NCI-H1436 treated with DMSO at 0.1 percent for 48 hours (cell line): Measurements from ENCODE around the gene STK25.

Source experiments
- DNase-seq: peaks from one replicate; lab custom pipeline; 2025; lab: John Stamatoyannopoulos, UW

The STK25 gene

GRCh38 chr2:241493092-241493491, 15.3 kb downstream of the STK25 start:
- no peak for DNase-seq

DNA sequence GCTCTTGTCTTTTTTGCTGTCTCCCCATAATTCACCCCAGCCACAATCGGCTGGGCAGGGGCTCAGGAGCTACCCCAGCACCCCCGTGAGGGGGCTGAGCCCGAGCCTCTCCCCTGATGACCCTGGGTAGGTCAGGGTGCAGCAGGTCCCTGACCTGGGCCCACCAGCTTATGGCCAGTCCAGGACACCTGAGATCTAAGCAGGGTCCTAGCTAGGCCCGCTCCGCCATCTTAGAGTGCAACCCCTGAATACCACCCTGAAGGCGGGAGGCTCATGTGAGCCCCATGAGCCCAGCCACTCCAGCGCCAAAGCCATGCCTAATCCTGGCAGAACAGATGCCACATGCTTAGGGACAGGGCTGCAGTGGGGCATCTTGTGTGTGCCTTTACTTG, 16.2 kb downstream of the STK25 start:
- no peak for DNase-seq

DNA sequence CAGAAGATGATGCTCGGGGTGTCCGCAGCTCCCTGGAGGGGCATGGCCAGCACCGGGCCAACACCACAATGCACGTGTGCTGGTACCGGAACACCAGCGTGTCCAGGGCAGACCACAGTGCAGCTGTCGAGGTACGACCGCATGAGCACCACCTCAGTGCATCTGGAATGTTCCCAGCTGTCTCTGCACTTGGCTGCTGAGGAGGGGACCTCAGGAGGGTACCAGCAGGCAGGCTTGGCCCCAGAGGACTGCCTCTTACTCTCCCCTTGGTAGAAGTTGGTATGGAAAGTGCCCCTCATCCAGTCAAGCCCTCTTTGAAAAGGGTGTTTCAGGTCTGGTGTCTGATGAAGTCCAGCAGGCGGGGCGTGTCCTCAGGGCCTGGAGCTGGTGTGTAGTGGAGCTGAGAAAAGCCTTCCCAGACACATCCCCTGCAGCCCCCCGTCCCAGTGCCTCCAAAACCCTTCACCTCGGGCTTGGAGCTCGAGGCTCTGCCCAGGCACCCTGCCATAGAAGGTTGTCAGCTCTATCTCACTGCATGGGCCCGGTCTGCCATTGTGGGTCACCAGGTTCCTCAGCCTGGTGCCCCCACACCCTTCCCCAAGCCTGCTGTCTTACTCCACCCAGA, 16.7 kb downstream of the STK25 start:
- no peak for DNase-seq

- DNase-seq, result no peak
Observed at GRCh38 chr2:241490825-241491506, 17.4 kb downstream of the STK25 start.

DNA sequence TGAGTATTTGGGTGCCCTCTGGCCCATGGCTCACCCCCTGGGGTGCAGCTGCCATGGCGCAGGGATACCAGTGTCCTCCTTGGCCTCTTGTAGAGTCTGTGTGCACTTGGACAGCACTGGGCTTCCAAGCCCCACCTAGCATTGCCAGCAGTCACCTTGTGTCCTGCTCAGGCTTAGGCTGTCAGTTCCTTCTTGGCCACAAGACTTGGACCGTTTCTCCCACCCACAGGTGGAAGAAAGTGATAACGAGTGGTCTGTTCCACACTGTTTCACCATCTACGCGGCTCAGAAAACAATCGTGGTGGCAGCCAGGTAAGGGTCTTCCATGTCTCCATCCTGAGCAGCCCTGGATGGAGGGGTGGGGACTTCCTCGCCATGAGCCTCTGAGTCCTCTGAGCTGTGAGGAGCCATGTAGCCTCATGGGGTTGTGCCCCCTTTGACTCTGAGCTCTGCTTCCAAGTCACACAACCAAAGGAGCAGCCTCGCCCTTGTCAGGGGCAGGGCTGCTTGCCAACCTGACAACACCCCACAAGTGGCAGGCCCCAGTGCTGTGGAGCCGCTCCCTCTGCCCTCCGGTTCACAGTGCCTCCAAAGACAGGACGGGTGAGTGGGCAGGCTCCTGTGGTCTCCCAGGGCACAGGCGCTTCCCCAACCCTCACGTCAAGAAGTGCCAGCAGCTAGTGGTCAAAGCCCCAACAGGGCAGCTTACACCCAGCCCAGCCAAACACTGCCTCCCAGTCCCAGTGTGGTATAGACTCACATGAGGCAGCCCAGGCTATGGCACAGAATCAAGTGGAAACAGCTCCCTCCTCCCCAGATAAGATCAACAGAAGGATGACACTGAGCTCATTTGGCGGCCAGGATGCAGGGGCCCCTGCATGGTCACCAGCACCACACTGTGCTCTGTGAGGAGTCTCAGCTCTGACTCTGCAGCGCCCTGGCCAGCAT, 18.4 kb downstream of the STK25 start:
- DNase-seq, result no peak

DNA sequence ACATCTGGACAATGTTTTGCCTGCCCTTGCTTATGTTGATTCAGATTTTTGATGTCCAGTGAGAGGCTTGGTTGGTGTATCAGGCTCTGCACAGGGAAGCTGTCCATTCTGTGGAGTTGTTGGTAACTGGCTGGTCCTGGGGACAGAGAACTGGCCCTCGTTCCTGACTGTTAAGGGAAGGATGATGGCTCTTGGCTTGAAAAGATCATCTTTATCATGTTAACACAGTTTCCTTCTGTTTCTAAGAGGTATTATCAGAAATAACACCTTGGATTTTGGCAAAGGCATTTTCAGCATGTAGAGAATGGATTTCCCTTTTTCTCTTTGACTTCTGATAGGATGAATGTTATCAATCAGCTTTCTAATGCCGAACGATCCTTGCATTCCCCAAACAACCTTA, 19.3 kb downstream of the STK25 start:
- DNase-seq, result no peak

GRCh38 chr2:241485172-241485911, 23.0 kb downstream of the STK25 start:
- no peak for DNase-seq

- no peak for DNase-seq
Observed at GRCh38 chr2:241483305-241483704, 25.1 kb downstream of the STK25 start.

DNA sequence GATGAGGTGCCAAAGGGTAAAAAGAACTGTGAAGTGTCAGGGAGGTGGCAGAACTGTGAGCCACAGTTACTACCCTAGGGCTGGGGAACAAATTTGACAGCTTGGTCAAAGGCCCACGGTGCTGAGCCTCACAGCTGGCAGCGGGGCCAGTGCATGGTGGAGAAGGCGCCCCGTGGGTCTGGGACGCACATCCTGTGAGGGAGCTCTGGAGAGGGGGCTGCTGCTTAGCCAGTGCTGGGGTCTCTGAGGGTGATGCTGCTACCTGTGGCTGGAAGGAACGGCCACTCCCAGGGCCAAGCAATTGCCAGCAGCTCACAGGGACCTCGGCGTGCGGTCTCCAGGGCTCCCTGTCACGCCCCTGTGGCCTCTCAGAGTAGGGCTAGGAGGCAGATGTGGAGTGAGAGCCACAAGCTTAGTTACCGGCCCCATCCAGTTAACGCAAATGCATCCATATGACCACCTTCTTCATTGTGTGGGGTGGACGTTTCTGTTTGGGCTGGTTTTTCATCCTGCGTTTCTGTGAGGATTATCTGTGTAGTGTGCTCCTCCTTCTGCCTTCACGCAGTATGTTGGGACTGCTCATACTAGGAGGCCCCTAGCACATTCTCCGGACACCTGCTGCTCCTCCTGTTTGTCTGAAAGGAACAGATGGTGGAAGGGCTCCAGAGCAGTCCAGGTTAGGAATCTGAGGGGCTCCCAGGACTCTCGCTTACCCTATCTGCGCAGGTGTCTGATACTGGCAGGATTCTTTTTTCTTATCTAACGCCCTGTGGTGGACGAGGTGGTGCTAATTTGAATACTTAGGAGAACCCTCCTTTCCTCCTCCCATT, 26.0 kb downstream of the STK25 start:
- DNase-seq, result no peak

DNA sequence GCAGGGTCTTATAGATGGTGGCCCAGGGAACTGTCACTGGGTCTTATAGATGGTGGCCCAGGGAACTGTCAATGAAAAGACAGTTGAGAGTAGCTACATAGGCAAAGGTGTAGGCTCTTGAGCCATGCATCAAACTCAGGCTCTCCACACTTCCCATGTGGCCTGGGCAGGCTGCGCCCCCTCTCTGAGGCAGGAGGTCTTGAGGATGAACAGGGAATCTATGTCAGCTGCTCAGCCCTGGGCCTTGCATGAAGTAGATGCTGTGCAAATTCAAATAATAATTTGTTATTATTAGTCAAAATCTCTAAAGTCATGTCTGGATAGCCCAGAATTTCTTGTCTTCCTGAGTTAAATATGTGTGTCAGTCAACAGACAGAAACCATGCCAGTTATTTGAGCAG, 26.7 kb downstream of the STK25 start:
- no peak for DNase-seq

GRCh38 chr2:241479026-241479898, 29.1 kb downstream of the STK25 start:
- DNase-seq, result no peak

- no peak for DNase-seq
Observed at GRCh38 chr2:241478166-241478565, 30.2 kb downstream of the STK25 start.

GRCh38 chr2:241475267-241475666, 33.1 kb downstream of the STK25 start:
- no peak for DNase-seq

GRCh38 chr2:241473399-241473798, 35.0 kb downstream of the STK25 start:
- no peak for DNase-seq

DNA sequence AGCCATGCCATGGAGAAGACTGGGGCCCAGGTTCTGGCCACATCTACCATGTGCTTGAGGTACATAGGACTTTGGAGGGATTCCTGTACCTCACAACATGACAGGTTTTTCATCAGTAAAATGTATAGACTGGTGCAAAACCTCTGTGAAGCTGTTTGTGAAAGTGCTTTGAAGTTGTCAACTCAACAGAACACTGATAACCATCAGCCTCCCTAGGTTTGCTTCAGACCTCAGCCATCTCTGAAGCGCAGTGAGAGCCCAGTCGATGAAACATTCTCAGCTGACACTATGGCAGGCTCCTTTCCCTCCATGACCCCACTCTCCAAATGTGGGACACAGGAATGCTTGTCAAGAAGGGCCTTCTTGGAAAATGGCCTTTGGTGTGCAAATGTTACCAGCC, 38.6 kb downstream of the STK25 start:
- no peak for DNase-seq

GRCh38 chr2:241468476-241468781, 40.0 kb downstream of the STK25 start:
- DNase-seq, result no peak

GRCh38 chr2:241467777-241468475, 40.5 kb downstream of the STK25 start:
- no peak for DNase-seq

- no peak for DNase-seq
Observed at GRCh38 chr2:241466230-241466629, 42.2 kb downstream of the STK25 start.

DNA sequence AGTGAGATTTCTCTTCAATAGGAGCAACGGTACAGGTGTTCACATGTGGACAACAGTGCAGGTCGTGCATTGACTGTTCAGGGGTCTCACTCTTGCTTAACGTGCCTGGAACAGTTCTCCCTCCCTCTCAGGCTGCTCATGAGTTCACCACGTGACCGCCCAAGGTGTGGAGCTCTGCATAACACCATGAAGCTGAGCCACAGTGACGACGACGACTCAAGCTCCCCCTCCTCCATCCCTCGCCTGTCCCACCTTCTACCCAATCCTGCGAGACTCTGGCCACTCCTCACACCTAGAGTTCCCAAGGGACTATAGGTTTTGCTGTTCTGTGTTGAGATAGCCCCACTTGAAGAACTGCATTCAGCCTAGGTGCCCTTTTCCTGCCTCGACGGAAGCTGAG, 42.8 kb downstream of the STK25 start:
- DNase-seq, result peak; percentile 13
